IPS DF 4.7 (cell line): ENCODE measurements around the gene ZMAT2.
"Not testable (repeated sequence)": the region's sequence is repeated elsewhere in the genome, so short reads cannot be mapped to it uniquely, and the experiment has no call there.

ENCODE experiments used
- DNase-seq: peaks from one replicate; pipeline ENCODE4 v3.0.0-alpha.2; 2013; ENCODE audit warnings: low spot score; ENCODE audit errors: extremely low read depth

Gene ZMAT2

GRCh38 chr5:140708787-140709186, 8.5 kb downstream of the ZMAT2 start:
- DNase-seq, result not testable (repeated sequence)

GRCh38 chr5:140710899-140711552, 10.8 kb downstream of the ZMAT2 start:
- no peak for DNase-seq

- no peak for DNase-seq
These were observed 11.5 kb downstream of the ZMAT2 start for GRCh38 chr5:140711794-140712193.

- DNase-seq, result no peak
These were observed 13.4 kb downstream of the ZMAT2 start for GRCh38 chr5:140713562-140714094.

- DNase-seq, result not testable (repeated sequence)
These were observed 16.0 kb downstream of the ZMAT2 start for GRCh38 chr5:140716238-140716637.

GRCh38 chr5:140718266-140718592, 18.0 kb downstream of the ZMAT2 start:
- DNase-seq, result no peak

GRCh38 chr5:140720738-140721137, 20.5 kb downstream of the ZMAT2 start:
- DNase-seq, result not testable (repeated sequence)

- DNase-seq, result not testable (repeated sequence)
These were observed 21.1 kb downstream of the ZMAT2 start for GRCh38 chr5:140721395-140721794.

GRCh38 chr5:140725799-140726471, 25.7 kb downstream of the ZMAT2 start:
- DNase-seq, result peak; percentile 51

- DNase-seq, result no peak
These were observed 32.9 kb downstream of the ZMAT2 start for GRCh38 chr5:140733098-140733497.

- no peak for DNase-seq
These were observed 34.1 kb downstream of the ZMAT2 start for GRCh38 chr5:140734354-140734753.

- no peak for DNase-seq
These were observed 37.2 kb downstream of the ZMAT2 start for GRCh38 chr5:140737486-140737885.

- DNase-seq, result no peak
These were observed 41.7 kb downstream of the ZMAT2 start for GRCh38 chr5:140741967-140742366.

GRCh38 chr5:140753561-140753960, 53.3 kb downstream of the ZMAT2 start:
- no peak for DNase-seq
